Activated T-helper 1 cell treated with Interleukin-2 at 50 U/mL for 16 hours (primary cell): ENCODE measurements around the gene ATP6V1F.

Source experiments
- DNase-seq: peaks from one replicate; pipeline ENCODE4 v3.0.0-alpha.2; 2020; ENCODE audit warnings: low read depth

The ATP6V1F gene

GRCh38 chr7:128882134-128882533 is 19.5 kb downstream of the ATP6V1F start:
- DNase-seq: no peak

GRCh38 chr7:128883622-128884448 is 21.2 kb downstream of the ATP6V1F start:
- DNase-seq: peak; percentile 69

GRCh38 chr7:128884561-128885369 is 22.1 kb downstream of the ATP6V1F start:
- DNase-seq: no peak

- DNase-seq: no peak
Observed at GRCh38 chr7:128885370-128886187, 22.9 kb downstream of the ATP6V1F start.

- DNase-seq: no peak
Observed at GRCh38 chr7:128886391-128887168, 23.9 kb downstream of the ATP6V1F start.

GRCh38 chr7:128887169-128888038 is 24.7 kb downstream of the ATP6V1F start:
- DNase-seq: no peak

- no peak for DNase-seq
Observed at GRCh38 chr7:128888039-128888755, 25.5 kb downstream of the ATP6V1F start.

- no peak for DNase-seq
Observed at GRCh38 chr7:128888756-128889095, 26.1 kb downstream of the ATP6V1F start.

- DNase-seq: no peak
Observed at GRCh38 chr7:128889121-128889520, 26.5 kb downstream of the ATP6V1F start.

- DNase-seq: no peak
Observed at GRCh38 chr7:128890306-128891109, 27.9 kb downstream of the ATP6V1F start.

GRCh38 chr7:128891110-128891941 is 28.7 kb downstream of the ATP6V1F start:
- DNase-seq: no peak

- DNase-seq: no peak
Observed at GRCh38 chr7:128891942-128892269, 29.2 kb downstream of the ATP6V1F start.

- no peak for DNase-seq
Observed at GRCh38 chr7:128892521-128893250, 30.0 kb downstream of the ATP6V1F start.

- DNase-seq: no peak
Observed at GRCh38 chr7:128893251-128894100, 30.8 kb downstream of the ATP6V1F start.

- no peak for DNase-seq
Observed at GRCh38 chr7:128894101-128894440, 31.4 kb downstream of the ATP6V1F start.

GRCh38 chr7:128895320-128895719 is 32.7 kb downstream of the ATP6V1F start:
- DNase-seq: no peak

- no peak for DNase-seq
Observed at GRCh38 chr7:128899392-128899791, 36.7 kb downstream of the ATP6V1F start.
